Neutrophil (primary cell): ENCODE measurements around the gene ELOA.
A peak's percentile ranks its signal among the peaks of the same experiment; 100 is the strongest.

Experiments used
- H3K27ac ChIP-seq: fragments of 200-600 bp; sonication (generic); 2 replicates; pipeline ENCODE4 v1.5.1; 2016; ENCODE audit warnings: mild to moderate bottlenecking, moderate library complexity
- H3K27me3 ChIP-seq: fragments of 200-600 bp; sonication (generic); 2 replicates; pipeline ENCODE4 v1.6.0; 2016; ENCODE audit warnings: mild to moderate bottlenecking
- H3K36me3 ChIP-seq: fragments of 200-600 bp; sonication (generic); 2 replicates; pipeline ENCODE4 v1.5.1; 2017
- H3K4me1 ChIP-seq, 2 experiments: fragments of 200-600 bp in 1 of 2; sonication (generic) in 1 of 2; 1 replicate in 1 of 2; 2 replicates in 1 of 2; pipeline versions ENCODE4 v1.5.1 to v1.6.1; 2013 to 2016; ENCODE audit warnings: low read depth in 1 of 2, low read length in 1 of 2, mild to moderate bottlenecking in 1 of 2, moderate library complexity in 1 of 2; ENCODE audit not compliant: control insufficient read depth in 1 of 2, insufficient read depth in 1 of 2
- H3K4me3 ChIP-seq, 2 experiments: fragments of 200-600 bp in 1 of 2; sonication (generic) in 1 of 2; 1 replicate in 1 of 2; 2 replicates in 1 of 2; pipeline ENCODE4 v1.5.1; 2013 to 2016; ENCODE audit warnings: low read depth in 1 of 2, low read length in 1 of 2, mild to moderate bottlenecking in 1 of 2, moderate library complexity in 1 of 2
- H3K9me3 ChIP-seq: fragments of 200-600 bp; sonication (generic); 2 replicates; pipeline ENCODE4 v1.5.1; 2016
- CTCF ChIP-seq: fragments of 200-600 bp; sonication (generic); IDR thresholded peaks from 2 replicates; pipeline ENCODE4 v1.5.1; 2016; ENCODE audit warnings: antibody characterized with exemption

The ELOA gene

GRCh38 chr1:23698466-23698865, 44.8 kb upstream of the ELOA start:
- no peaks in the 10 kb centered on the region for H3K9me3 ChIP-seq
- H3K4me3 ChIP-seq: no peak overlapping the region
- no peak for TF ChIP-seq CTCF
- no peak overlapping the region for H3K27ac ChIP-seq
- peaks cover 81% of the 10 kb centered on the region for H3K36me3 ChIP-seq
- peaks cover 13% of the 10 kb centered on the region in 2 experiments for H3K4me1 ChIP-seq
- H3K27me3 ChIP-seq: no peaks in the 10 kb centered on the region

- Histone ChIP-seq H3K9me3 (no peaks in the 10 kb centered on the region), H3K27me3 (no peaks in the 10 kb centered on the region), H3K36me3 (peaks cover 74% of the 10 kb centered on the region), H3K4me1 (peaks cover 13% of the 10 kb centered on the region in 2 experiments), H3K27ac (no peak overlapping the region), H3K4me3 (no peak overlapping the region)
- TF ChIP-seq CTCF: no peak
Observed at GRCh38 chr1:23699280-23700179, 43.7 kb upstream of the ELOA start.

GRCh38 chr1:23701310-23701709, 42.0 kb upstream of the ELOA start:
- peaks cover 13% of the 10 kb centered on the region in 2 experiments for H3K4me1 ChIP-seq
- no peaks in the 10 kb centered on the region for H3K9me3 ChIP-seq
- peaks cover 66% of the 10 kb centered on the region for H3K36me3 ChIP-seq
- no peaks in the 10 kb centered on the region for H3K27me3 ChIP-seq
- no peak overlapping the region for H3K4me3 ChIP-seq
- TF ChIP-seq CTCF: no peak
- H3K27ac ChIP-seq: peak overlapping the region; percentile 68

- Histone ChIP-seq H3K4me1 (peaks cover 13% of the 10 kb centered on the region in 2 experiments), H3K4me3 (no peak overlapping the region), H3K36me3 (peaks cover 59% of the 10 kb centered on the region), H3K27ac (peak overlapping the region; percentile 68), H3K27me3 (no peaks in the 10 kb centered on the region), H3K9me3 (no peaks in the 10 kb centered on the region)
- TF ChIP-seq CTCF: no peak
Observed at GRCh38 chr1:23701996-23702395, 41.3 kb upstream of the ELOA start.

- Histone ChIP-seq H3K36me3 (peaks cover 38% of the 10 kb centered on the region), H3K27ac (no peak overlapping the region), H3K9me3 (no peaks in the 10 kb centered on the region), H3K27me3 (no peaks in the 10 kb centered on the region), H3K4me3 (no peak overlapping the region), H3K4me1 (peaks cover 13% of the 10 kb centered on the region in 2 experiments)
- no peak for TF ChIP-seq CTCF
Observed at GRCh38 chr1:23704834-23705495, 38.3 kb upstream of the ELOA start.
